K562 (cell line): ENCODE measurements around the gene PCGF6. TPM values are rescaled to one million over a fixed set of nuclear protein-coding genes. Genes with fewer than 3 reads are reported as not detected.

Experiments used
- ARID1B ChIP-seq: fragments of 450-650 bp; IDR thresholded peaks from 2 replicates; pipeline ENCODE4 v1.6.1; 2016; ENCODE audit warnings: antibody characterized with exemption, mild to moderate bottlenecking, inconsistent platforms
- CXXC5 ChIP-seq: fragments of 250-450 bp; sonication (Bioruptor Pico); IDR thresholded peaks from 2 replicates; pipeline ENCODE4 v1.8.0; 2022; ENCODE audit warnings: inconsistent platforms, mild to moderate bottlenecking, moderate library complexity
- DNMT1 ChIP-seq: fragments of 450-650 bp; IDR thresholded peaks from 2 replicates; pipeline ENCODE4 v1.6.1; 2016; ENCODE audit warnings: antibody characterized with exemption, mild to moderate bottlenecking
- DPF2 ChIP-seq: fragments of 450-650 bp; IDR thresholded peaks from 2 replicates; pipeline ENCODE4 v1.6.1; 2016
- FOS ChIP-seq: IDR thresholded peaks from 3 replicates; pipeline ENCODE4 v1.6.1; 2011; ENCODE audit not compliant: insufficient read length; ENCODE audit errors: extremely low read depth
- FOSL1 ChIP-seq: fragments of 200-800 bp; sonication (Bioruptor generic); conservative IDR thresholded peaks from 2 replicates; pipeline ENCODE4 v1.6.1; 2016; ENCODE audit warnings: missing genetic modification characterization, missing compliant biosample characterization
- JUND ChIP-seq, 2 experiments: IDR thresholded peaks; 2 replicates in 1 of 2; 3 replicates in 1 of 2; pipeline ENCODE4 v1.6.1; 2011; ENCODE audit warnings: borderline replicate concordance in 2 of 2, low read depth in 2 of 2, low read length in 2 of 2, improper control_type of control experiment in 1 of 2, missing biosample characterization in 1 of 2, missing genetic modification characterization in 1 of 2, missing genetic modification reagents in 1 of 2
- NR1H2 ChIP-seq: sonication (generic); formaldehyde crosslinking; IDR thresholded peaks from 2 replicates; pipeline ENCODE4 v1.4.0; 2020; ENCODE audit warnings: mild to moderate bottlenecking, missing genetic modification reagents
- POLR3G ChIP-seq: IDR thresholded peaks from 2 replicates; pipeline ENCODE4 v1.6.1; 2011; ENCODE audit not compliant: insufficient read length, insufficient replicate concordance; ENCODE audit errors: extremely low read depth
- SMARCA4 ChIP-seq: fragments of 450-650 bp; IDR thresholded peaks from 2 replicates; pipeline ENCODE4 v1.6.1; 2016
- SOX6 ChIP-seq: fragments of 450-650 bp; IDR thresholded peaks from 2 replicates; pipeline ENCODE4 v1.6.1; 2014; ENCODE audit warnings: mild to moderate bottlenecking
- SPI1 ChIP-seq: IDR thresholded peaks from 2 replicates; pipeline ENCODE4 v1.6.1; 2011; ENCODE audit warnings: low read depth, low read length, control low read depth, borderline replicate concordance
- TSC22D4 ChIP-seq: fragments of 450-650 bp; IDR thresholded peaks from 2 replicates; pipeline ENCODE4 v1.6.1; 2016; ENCODE audit warnings: missing genetic modification characterization, missing biosample characterization, control low read depth
- ZNF140 ChIP-seq: fragments of 250-450 bp; sonication (Bioruptor Pico); IDR thresholded peaks from 2 replicates; pipeline ENCODE4 v1.8.0; 2021; ENCODE audit warnings: moderate library complexity, mild to moderate bottlenecking, inconsistent platforms
- ZNF3 ChIP-seq: fragments of 250-450 bp; sonication (Bioruptor Pico); IDR thresholded peaks from 2 replicates; pipeline ENCODE4 v1.5.0; 2021; ENCODE audit warnings: mild to moderate bottlenecking, moderate library complexity
- ZNF766 ChIP-seq: fragments of 200-800 bp; sonication (Bioruptor generic); conservative IDR thresholded peaks from 2 replicates; pipeline ENCODE4 v1.6.1; 2016; ENCODE audit warnings: missing genetic modification characterization, missing compliant biosample characterization
- polyA plus RNA-seq, 8 experiments: library from polyadenylated mRNA; depleted of rRNA in 4 of 8; stranded (reverse) in 5 of 8; unstranded in 3 of 8; fragments of >200 nt; fragmentation: Nextera tagmentation in 2 of 8; fragmentation: Illumina TruSeq in 1 of 8; extraction: Ambion mirVana in 2 of 8; extraction: Trizol in 1 of 8; gene quantifications; 2 replicates each; pipeline versions ENCODE4 v1.2.1 to v1.2.3, GENCODE V29; 2011 to 2014; ENCODE audit warnings: inconsistent platforms in 1 of 8, missing spikeins in 1 of 8
- total RNA-seq, 7 experiments: library from RNA; depleted of rRNA in 6 of 7; stranded (reverse); fragments of >200 nt in 6 of 7; fragmentation: Illumina TruSeq in 2 of 7; extraction: Trizol in 2 of 7; gene quantifications; 2 replicates each; pipeline versions ENCODE4 v1.2.1 to v1.2.3, GENCODE V29; 2011 to 2021; ENCODE audit warnings: low replicate concordance in 1 of 7
- TF ChIP-seq, protein P1 (sequence below): fragments of 450-650 bp; IDR thresholded peaks from 2 replicates; pipeline ENCODE4 v1.6.1; 2018; ENCODE audit not compliant: partially characterized antibody
- TF ChIP-seq, protein P2 (sequence below): fragments of 450-650 bp; conservative IDR thresholded peaks from 2 replicates; pipeline ENCODE4 v1.6.1; 2016; ENCODE audit warnings: missing genetic modification characterization, low read depth, mild to moderate bottlenecking, missing compliant biosample characterization, moderate library complexity
- TF ChIP-seq, protein P3 (sequence below), 2 experiments: fragments of 450-650 bp in 1 of 2; sonication (generic) in 1 of 2; formaldehyde crosslinking; conservative IDR thresholded peaks; 2 replicates each; pipeline versions ENCODE4 v1.4.0 to v1.8.1; 2020 to 2022; ENCODE audit warnings: mild to moderate bottlenecking in 1 of 2, missing genetic modification reagents in 1 of 2
- TF ChIP-seq, protein P4 (sequence below): fragments of 450-650 bp; formaldehyde crosslinking; IDR thresholded peaks from 2 replicates; pipeline ENCODE4 v1.4.0; 2022; ENCODE audit warnings: missing genetic modification characterization

Gene PCGF6
- total and polyA plus RNA-seq, 9 of the 15 experiments (the other 6 are each of a cell fraction or from before 2014, with no cell fraction given) = 8.4 to 24.6 (median 20.6) TPM

DNA sequence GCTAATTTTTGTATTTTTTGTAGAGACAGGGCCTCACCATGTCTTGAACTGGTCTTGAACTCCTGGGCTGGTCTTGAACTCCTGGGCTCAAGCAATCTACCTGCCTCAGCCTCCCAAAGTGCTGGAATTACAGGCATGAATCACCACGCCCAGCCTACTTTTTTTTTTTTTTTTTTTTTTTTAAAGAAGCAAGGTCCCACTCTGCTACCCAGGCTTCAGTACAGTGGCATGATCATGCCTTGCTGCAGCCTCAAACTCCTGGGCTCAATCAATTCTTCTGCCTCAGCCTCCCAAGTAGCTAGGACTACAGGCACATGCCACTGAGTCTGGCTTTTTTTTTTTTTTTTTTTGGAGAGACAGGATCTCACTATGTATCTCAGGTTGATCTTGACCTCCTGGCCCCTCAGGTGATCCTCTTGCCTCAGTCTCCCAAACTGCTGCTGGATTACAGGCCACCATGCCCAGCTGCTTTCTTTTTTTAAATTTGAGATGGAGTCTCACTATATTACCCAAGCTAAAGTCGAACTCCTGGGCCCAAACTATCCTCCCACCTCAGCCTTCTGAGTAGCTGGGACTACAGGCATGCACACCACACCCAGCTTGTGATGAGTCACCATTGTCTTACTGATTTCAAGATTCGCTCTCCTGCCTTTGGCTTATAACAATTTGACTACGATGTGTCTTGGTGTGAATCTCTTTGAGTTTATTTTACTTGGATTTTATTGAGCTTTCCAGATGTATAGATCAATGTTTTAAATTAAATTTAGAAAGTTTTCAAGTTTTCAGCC lies 96.2 kb downstream of the PCGF6 start (continued):
- peak; percentile 93 for TF ChIP-seq JUND (IDR thresholded peaks at IDR 0.05; ENCODE audit: borderline replicate concordance, low read depth, low read length)
- TF ChIP-seq JUND (tag; IDR thresholded peaks at IDR 0.05; ENCODE audit: borderline replicate concordance, low read depth, low read length) = peak; percentile 89
- peak; percentile 69 for TF ChIP-seq DPF2
- TF ChIP-seq ZNF140 = no peak
- no peak for TF ChIP-seq ZNF766
- TF ChIP-seq POLR3G = no peak
- TF ChIP-seq, protein P1, sequence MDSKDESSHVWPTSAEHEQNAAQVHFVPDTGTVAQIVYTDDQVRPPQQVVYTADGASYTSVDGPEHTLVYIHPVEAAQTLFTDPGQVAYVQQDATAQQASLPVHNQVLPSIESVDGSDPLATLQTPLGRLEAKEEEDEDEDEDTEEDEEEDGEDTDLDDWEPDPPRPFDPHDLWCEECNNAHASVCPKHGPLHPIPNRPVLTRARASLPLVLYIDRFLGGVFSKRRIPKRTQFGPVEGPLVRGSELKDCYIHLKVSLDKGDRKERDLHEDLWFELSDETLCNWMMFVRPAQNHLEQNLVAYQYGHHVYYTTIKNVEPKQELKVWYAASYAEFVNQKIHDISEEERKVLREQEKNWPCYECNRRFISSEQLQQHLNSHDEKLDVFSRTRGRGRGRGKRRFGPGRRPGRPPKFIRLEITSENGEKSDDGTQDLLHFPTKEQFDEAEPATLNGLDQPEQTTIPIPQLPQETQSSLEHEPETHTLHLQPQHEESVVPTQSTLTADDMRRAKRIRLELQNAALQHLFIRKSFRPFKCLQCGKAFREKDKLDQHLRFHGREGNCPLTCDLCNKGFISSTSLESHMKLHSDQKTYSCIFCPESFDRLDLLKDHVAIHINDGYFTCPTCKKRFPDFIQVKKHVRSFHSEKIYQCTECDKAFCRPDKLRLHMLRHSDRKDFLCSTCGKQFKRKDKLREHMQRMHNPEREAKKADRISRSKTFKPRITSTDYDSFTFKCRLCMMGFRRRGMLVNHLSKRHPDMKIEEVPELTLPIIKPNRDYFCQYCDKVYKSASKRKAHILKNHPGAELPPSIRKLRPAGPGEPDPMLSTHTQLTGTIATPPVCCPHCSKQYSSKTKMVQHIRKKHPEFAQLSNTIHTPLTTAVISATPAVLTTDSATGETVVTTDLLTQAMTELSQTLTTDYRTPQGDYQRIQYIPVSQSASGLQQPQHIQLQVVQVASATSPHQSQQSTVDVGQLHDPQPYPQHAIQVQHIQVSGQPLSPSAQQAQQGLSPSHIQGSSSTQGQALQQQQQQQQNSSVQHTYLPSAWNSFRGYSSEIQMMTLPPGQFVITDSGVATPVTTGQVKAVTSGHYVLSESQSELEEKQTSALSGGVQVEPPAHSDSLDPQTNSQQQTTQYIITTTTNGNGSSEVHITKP = no peak
- no peak for TF ChIP-seq NR1H2 (CRISPR knock-in tag)
- peak; percentile 85 for TF ChIP-seq FOSL1 (tag)
- TF ChIP-seq TSC22D4 = no peak
- TF ChIP-seq SOX6 = 0 out of 2 replicates have a peak, but pooled peaks have one; percentile 42
- no peak for TF ChIP-seq CXXC5
- TF ChIP-seq, protein P2, sequence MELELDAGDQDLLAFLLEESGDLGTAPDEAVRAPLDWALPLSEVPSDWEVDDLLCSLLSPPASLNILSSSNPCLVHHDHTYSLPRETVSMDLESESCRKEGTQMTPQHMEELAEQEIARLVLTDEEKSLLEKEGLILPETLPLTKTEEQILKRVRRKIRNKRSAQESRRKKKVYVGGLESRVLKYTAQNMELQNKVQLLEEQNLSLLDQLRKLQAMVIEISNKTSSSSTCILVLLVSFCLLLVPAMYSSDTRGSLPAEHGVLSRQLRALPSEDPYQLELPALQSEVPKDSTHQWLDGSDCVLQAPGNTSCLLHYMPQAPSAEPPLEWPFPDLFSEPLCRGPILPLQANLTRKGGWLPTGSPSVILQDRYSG = no peak
- no peak for TF ChIP-seq ZNF3
- TF ChIP-seq DNMT1 = no peak
- peak; percentile 54 for TF ChIP-seq ARID1B
- TF ChIP-seq SMARCA4 = peak; percentile 56; the same call in 1 of the 2 replicates
- TF ChIP-seq SPI1 = no peak
- TF ChIP-seq, protein P3, sequence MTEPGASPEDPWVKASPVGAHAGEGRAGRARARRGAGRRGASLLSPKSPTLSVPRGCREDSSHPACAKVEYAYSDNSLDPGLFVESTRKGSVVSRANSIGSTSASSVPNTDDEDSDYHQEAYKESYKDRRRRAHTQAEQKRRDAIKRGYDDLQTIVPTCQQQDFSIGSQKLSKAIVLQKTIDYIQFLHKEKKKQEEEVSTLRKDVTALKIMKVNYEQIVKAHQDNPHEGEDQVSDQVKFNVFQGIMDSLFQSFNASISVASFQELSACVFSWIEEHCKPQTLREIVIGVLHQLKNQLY (CRISPR knock-in tag; conservative IDR thresholded peaks at IDR 0.05) = no peak
- peak; percentile 21 for TF ChIP-seq FOS
- TF ChIP-seq, protein P4, sequence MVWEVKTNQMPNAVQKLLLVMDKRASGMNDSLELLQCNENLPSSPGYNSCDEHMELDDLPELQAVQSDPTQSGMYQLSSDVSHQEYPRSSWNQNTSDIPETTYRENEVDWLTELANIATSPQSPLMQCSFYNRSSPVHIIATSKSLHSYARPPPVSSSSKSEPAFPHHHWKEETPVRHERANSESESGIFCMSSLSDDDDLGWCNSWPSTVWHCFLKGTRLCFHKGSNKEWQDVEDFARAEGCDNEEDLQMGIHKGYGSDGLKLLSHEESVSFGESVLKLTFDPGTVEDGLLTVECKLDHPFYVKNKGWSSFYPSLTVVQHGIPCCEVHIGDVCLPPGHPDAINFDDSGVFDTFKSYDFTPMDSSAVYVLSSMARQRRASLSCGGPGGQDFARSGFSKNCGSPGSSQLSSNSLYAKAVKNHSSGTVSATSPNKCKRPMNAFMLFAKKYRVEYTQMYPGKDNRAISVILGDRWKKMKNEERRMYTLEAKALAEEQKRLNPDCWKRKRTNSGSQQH = no peak
